NCI-H1417 (cell line): Measurements from ENCODE around the gene MMP19.
"Not testable (repeated sequence)": the region's sequence is repeated elsewhere in the genome, so short reads cannot be mapped to it uniquely, and the experiment has no call there.

ENCODE experiments used
- DNase-seq, 3 experiments: peaks; one replicate each; lab custom pipeline; 2025; lab: John Stamatoyannopoulos, UW

MMP19 gene, protein sequence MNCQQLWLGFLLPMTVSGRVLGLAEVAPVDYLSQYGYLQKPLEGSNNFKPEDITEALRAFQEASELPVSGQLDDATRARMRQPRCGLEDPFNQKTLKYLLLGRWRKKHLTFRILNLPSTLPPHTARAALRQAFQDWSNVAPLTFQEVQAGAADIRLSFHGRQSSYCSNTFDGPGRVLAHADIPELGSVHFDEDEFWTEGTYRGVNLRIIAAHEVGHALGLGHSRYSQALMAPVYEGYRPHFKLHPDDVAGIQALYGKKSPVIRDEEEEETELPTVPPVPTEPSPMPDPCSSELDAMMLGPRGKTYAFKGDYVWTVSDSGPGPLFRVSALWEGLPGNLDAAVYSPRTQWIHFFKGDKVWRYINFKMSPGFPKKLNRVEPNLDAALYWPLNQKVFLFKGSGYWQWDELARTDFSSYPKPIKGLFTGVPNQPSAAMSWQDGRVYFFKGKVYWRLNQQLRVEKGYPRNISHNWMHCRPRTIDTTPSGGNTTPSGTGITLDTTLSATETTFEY

DNA sequence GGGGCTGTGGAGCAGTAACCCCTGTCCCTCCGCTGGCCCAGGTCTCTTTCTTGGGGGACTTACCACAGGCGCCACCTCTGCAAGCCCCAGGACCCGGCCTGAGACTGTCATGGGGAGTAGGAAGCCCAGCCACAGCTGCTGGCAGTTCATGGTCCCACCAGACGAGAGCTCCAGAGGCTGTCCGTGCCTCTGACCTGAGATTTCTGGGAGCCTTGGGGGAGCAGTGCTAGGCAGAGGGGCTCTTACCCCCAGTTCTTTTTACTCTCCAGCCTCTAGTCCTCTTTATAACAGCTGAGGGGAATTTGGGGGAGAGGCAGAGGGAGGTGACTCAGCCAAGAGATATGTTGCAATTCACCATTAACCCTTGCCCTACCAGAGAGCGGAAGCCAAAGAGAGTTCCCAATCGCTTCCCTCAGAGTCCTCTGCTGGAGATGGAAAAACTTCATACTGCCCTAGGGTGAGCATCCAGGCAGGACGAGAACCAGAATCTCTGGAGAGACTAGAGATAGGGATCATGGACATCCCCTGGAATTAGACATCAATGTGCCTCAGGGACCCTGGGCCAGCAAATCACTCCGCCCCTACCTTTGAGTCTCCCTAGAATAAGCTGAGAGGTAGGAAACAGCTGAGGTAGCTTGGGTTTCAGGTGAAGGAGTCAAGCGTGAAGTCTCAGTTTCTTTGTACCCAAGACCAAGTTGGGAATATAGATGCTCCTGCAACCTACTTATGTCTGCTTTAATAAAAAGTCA is at the start of gene MMP19:
Gene MMP19, minus strand, starts transcription at position 256 of the 749 bp plus-strand sequence. Its CDS starts 106 bp downstream, at position 150.
- DNase-seq: no peak

DNA sequence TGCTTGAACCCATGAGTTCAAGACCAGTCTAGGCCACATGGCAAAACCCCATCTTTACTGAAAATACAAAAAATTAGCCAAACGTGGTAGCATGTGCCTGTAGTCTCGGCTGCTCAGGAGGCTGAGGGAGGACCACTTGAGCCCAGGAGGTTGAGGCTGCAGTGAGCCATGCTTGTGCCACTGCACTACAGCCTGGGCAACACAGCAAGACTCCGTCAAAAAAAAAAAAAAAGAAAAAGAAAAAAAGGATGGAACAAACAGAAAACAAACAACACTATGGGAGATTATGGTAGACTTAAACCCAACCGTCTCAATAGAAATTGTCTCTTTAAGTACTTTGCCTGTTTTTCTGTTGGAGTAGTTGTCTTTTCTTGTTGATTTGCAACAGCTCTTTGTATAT is 48.6 kb upstream of the MMP19 start:
- no peak for DNase-seq

DNA sequence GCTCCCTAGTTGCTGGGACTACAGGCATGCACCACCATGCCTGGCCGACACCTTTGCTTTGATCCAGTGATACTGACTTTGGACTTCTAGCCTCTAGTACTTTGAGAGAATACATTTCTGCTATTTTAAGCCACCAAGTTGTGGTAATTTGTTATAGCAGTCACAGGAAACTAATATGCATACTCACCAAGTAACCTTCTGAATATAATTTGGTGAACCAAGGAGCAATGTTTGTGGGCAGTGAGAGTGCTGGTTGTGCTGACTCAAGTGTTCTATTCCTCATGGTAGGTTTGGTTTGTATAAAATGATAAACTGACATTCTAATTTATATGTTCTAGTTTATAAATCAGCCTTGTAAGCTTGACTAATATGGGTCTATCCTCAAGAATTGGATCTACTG is 42.4 kb upstream of the MMP19 start:
- no peak for DNase-seq

DNA sequence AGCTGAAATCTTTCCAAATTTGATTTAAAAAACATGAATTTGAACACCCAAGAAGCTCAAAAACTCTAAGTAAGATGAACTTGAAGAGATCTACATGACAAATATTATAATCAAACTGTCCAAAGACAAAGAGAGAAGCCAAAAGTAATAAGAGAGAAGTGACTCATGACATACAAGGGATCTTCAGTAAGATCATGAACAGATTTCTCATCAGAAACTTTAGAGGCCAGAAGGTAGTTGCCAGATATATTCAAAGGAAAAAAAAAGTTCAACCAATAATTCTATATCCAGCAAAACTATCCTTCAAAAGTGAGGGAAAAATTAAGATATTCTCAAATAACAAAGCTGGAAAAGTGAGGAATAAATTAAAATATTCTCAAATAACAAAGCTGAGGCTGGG is 35.1 kb upstream of the MMP19 start:
- no peak for DNase-seq

DNA sequence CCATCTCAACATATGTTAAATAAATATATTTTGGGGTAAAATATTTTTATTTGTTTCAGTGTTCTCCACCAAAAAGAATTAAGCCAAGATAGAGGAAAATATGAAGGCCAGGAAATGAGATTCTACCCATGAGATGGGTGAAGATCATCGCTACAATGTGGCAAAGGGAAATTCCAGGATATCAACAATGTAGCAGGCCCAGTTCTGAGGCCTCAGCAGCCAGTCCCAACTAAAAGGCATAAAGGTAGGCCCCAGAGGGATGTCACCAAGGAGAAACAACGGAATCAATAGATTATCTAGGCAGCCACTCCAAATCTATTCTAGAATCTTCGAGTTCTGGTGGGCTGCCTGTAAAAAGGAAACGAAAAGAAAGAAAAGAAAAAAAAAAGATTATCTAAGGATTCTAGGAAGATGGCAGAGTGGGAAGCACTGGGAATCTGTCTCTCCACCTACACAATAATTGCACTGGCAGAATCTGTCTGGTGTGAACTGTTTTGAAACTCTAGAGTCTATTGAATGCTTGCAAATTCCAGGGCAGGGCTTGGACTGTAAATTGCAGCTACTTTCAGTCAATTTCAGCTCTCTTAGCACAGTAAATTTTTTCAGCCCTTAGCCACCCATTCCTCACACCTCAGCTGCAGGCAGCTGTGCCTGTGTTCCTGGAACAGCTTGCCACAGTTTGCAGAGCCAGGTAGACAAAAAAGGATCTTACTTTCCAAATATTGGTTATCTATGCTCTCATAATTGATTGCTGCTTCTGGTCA is 33.1 kb upstream of the MMP19 start:
- no peak for DNase-seq

DNA sequence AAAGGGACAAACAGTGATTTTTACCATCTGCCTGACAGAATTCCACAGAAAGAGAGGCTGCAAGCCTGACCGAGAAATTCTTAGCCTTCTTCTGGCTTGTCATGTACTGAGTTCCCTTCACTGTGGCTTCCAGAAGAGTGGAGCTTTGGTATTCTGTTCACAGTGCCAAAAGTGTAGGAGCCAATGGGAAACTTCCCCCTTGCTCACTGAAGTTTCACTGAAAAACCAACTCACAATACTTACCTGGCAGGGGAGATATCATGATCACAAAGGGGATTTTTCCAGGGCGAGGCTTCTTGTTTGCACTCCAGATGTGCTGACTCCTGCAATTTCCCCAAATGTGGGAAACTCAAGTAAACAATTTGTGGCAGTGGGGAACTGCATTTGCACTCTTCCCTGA is 31.7 kb upstream of the MMP19 start:
- DNase-seq: no peak

DNA sequence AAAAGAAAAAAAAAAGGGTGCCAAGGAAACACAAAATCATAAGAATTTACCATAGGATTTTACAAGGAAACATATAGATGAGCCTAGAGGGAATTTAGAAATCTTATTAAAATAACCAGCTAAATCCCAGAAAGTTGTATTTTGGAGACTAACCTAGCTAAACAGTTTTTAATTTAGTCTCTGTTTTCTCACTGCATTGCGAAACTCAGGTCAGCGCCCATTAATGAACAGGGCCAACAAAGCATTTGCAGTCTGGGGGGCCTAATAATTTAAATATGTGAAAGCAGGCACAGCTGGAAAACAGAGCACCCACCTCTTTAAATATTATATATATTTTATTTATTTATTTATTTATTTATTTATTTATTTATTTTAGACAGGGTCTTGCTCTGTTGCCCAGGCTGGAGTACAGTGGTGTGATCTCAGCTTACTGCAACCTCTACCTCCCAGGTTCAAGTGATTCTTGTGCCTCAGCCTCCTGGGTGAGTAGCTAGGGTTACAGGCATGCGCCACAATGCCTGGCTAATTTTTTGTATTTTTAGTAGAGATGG is 23.8 kb upstream of the MMP19 start:
- DNase-seq: not testable (repeated sequence)

DNA sequence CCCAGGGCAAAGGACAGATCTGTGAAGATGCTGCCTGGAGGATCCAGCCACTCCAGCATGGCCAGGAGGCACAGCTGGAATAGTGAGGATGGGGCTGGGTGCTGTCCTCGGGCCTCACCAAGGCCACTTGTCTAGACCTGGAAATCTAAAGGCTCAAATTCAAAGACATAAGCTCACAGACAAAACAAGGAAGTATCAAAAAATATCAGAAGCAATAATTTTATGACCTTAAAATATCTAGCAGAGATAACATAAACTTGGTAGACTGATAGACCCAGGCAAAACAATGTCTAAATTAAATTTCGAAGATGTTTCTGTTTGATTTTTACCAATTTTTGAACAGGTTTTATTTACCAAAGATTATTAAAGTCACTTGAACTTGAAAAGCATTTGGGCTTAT is 22.6 kb upstream of the MMP19 start:
- no peak for DNase-seq

DNA sequence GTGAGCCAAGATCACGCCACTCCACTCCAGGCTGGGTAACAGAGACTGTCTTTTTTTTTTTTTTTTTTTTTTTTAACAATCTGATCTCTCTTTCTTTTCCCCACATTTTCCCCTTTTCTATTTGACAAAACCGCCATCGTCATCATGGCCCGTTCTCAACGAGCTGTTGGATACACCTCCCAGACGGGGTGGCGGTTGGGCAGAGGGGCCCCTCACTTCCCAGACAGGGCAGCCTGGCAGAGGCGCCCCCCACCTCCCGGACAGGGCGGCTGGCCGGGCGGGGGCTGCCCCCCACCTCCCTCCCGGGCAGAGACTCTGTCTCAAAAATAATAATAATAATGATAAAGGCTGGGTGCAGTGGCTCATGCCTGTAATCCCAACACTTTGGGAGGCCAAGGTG is 20.2 kb upstream of the MMP19 start:
- not testable (repeated sequence) for DNase-seq

DNA sequence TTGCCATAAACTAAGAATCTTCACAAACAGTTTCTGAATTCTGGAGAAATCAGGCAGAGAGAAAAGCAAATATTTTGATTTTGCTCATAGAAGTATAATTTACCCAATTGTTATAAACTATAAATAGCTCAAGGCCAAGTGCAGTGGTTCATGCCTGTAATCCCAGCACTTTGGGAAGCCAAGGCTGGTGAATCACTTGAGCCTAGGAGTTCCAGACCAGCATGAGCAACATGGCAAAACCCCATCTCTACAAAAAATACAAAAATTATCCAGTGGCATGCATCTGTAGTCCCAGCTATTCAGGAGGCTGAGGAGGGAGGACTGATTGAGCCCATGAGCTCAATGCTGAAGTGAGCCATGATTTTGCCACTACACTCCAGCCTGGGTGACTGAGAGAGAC is 19.6 kb upstream of the MMP19 start:
- no peak for DNase-seq

DNA sequence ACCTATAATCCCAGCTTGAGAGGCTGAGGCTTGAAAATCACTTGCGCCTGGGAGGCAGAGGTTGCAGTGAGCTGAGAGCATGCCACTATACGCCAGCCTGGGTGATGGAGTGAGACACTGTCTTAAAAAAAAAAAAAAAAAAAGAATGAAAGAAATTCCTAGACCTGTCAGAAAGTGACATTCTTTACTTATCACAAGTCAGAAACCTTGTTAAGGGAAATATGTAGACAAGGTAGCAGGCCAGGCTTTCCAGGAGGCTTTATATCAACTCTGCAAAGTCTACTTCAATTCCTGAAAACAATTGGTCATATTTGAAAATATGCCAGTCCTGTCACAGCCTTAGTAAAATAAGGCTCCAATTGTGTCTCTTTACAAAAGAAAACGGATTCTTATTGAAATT is 19.1 kb upstream of the MMP19 start:
- DNase-seq: no peak

DNA sequence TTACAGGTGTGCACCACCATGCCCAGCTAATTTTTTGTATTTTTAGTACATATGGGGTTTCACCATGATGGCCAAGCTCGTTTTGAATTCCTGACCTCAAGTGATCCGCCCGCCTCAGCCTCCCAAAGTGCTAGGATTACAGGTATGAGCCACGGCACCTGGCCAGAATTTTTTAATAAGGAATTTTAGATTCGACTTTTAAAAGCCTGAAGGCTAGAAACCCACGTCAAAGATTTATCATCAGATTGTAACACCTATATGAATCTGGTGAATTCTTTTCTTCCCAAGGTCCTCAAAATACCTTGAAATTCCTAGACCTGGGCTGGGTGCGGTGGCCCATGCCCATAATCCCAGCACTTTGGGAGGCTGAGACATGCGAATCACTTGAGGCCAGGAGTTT is 18.7 kb upstream of the MMP19 start:
- DNase-seq: no peak

DNA sequence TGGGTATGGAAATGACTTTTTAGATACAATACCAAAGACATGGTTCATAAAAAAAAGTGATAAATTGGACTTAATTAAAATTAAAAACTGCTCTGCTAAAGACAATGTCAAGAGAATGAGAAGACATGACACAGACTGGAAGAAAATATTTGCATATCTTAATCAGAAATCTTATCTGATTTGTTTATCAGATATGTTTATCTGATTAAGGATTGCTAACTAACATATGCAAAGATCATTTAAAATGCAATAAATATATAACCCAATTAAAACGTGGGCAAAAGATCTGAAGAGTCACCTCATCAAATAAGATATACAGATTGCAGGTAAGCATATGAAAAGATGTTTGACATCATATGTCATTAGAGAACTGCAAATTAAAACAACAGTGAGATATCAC is 10.0 kb upstream of the MMP19 start:
- DNase-seq: no peak

DNA sequence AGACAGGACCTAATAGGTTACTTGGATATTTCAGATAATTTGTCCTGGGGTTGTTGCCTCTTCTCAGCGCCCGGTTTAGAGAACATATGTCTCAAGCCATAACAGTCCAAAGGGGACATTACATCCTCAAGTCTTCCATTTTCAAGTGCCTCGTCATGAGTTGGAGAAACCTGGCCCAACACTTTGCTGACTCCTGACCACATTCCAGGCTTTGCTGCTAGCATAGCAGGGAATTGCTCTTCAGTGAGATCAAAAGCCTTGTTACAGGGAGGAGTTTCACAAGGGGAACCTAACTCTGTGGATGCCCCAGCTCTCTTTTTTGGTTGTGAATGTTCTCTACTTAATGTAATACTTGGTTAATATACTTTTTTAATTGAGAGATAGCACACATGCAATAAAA is 8.2 kb upstream of the MMP19 start:
- DNase-seq: no peak

DNA sequence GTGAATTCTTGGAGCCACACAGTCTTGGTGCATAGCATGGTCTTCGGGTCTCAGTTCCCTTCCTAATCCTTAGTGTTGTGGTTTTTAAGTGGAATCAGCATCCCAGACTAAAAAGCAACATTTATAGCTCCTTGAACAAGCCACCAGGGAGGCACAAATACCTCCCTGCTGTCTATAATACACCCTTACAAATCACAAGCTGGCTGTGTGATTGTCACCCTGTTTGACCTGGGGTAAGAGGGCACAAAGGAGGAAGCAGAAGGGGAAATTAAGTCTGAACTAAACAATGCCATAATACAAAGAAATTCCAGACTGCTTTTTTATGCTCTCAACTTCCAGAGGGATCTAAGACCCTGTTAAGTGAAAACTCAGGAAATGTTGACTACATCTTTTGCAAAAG is 7.7 kb upstream of the MMP19 start:
- no peak for DNase-seq

DNA sequence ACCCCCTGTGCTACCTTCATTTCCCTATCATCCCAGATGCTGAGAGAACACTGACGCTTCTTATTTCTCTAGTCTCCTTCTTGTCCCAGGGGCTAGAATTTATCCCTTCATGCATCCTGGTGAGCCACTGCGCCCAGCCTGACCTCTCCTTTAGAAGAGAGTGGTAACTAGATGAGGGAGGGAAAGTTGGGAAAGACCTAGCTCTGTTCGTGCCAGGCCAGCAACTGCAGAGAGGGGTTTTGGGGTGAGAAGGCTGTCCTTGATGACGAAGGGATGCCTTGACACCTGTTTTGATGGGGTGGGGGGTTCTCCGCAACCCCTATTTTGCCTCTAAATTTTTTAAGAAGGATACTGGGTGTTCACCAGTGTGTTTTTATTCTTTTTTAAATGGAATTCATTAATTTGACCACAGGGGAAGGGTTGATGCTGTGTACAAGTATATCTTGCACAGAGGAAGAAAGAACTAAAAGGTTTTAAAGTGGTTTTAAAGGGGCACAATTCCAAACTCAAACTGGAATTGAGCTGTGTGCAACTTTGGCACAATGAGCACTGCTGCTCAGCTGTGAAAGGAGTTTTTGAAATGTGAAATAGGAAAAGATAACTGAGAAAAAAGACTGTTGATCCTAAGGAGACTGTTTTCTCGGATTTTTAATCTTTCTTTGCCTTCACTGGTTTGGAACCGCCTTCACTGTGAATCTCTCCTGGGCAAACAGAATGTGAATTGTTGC is 7.0 kb upstream of the MMP19 start:
- DNase-seq: no peak

DNA sequence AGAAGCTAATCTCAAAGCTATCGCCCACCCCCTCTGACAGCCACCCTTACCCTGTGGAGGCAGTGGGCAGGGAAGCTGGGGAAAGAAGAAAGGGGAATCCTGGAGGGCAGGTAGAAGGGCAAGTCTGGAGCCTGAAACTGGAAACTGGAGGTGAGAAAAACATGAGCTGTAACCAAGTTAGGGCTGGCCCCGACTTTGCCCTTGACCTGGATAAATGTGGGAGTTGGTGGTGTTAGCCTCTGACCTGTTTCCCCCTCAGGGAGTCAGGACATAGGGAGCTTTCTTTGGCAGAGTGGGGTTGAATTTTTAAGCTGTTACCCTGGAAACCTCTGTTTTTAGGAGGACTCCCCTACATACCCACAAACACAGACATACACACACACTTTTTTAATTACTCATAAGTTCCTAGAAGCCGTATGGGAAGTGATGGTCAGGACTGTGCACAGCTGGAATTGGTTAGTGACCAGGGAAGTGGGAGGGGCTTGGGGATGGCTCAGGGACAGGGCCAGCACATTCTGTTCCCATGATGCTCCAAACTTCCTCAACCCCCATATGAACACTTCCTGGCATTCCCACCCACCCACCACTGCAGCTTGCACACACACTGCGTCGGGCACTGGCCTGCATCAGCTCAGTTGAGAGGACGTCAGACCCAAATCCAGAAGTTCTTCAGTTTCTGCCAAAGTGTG is 5.0 kb upstream of the MMP19 start:
- DNase-seq: no peak

DNA sequence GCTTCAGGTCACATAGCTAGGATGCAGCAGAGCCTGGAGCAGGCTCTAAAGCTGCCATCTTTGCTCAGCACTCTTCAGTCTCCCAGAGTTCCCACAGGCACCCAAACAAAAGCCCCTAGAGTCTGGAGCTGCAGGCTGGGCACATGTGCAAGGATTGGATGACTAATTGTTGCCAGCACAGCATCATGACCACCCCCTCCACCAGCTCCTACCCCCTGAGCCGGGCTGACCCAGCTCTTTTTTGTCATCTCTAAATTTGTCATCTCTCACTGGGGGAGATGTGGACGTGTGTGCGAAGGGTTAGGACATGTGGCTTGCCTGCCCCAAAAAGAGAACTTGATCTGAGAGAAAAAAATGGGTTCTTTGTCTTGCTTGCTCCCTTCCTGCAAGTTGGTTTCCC is 4.3 kb upstream of the MMP19 start:
- DNase-seq: no peak

DNA sequence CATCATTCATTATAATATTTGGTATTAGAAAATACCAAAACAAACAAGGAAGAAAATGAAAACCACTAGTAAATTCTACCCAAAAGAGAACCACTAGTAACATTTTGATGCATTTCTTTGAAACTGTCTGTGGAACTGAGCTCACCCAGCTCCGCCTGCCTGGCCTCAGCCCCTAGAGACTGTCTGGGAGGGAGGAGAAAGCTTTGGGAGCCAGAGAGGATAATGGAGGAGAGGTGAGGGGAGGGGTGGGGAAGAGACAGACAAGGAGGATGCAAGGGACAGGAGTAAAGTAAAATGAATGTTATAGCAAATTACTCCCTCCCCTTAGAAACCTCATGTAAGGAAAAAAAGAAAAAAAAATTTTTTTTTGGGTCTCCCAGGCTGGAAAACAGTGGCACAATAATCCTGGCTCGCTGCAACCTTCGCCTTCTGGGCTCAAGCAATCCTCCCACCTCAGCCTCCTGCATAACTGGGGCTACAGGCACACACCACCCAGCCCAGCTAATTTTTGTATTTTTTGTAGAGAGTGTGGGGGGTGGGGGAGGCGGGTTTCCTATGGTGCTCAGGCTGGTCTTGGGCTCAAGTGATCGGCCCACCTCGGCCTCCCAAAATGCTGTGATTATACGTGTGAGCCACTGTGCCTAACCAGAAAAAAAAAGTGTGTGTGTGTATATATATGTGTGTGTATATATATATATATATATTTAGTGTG is 3.2 kb upstream of the MMP19 start:
- DNase-seq: no peak

DNA sequence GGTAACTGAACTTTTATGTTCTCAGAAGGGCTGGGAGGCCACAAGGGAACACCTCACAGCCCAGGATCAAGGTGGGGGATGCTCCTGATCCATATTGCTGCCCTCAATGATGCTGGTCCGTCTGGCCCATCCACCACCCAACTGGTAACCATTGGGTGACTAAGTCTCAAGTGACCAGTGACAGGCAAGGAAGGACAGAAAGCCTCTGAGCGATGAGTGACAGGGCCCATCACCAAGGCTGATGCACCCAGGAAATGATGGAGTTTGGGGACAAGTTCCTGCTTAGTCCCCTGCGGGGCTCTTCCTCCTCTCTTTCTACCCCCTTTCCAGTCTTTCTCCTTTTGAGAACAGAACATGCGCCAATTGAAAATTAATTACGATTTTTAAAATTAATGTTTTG is 2.6 kb upstream of the MMP19 start:
- no peak for DNase-seq
